Activated CD4-positive, alpha-beta T cell treated with anti-CD3 and anti-CD28 coated beads, Interleukin-2, amount 10 ng/mL, durations not matched to agents 24 days and 14 days (primary cell): ENCODE measurements around the gene SPACA1. TPM values are rescaled to one million over a fixed set of nuclear protein-coding genes. Genes with fewer than 3 reads are reported as not detected.

Experiments used
- total RNA-seq: library from RNA; stranded (reverse); gene quantifications from 2 replicates; pipeline ENCODE4 v1.2.3, GENCODE V29; 2022

Gene SPACA1
- total RNA-seq, 1 donor from 2014 or later: not detected

Other genes starting within 250 kb of the SPACA1 start
- not detected in 2 replicates for gene CNR1, start 118.5 kb downstream of the SPACA1 start, total RNA-seq